Panc1 (cell line): Measurements from ENCODE around the gene PARP2.

Source experiments
- CTCF ChIP-seq: fragments of 450-650 bp; IDR thresholded peaks from 2 replicates; pipeline ENCODE4 v1.5.1; 2017; ENCODE audit warnings: mild to moderate bottlenecking
- REST ChIP-seq, 2 experiments: IDR thresholded peaks; 2 replicates each; pipeline ENCODE4 v1.6.1; 2011 to 2012; ENCODE audit warnings: low read depth in 2 of 2, control low read depth in 1 of 2, low read length in 1 of 2, mild to moderate bottlenecking in 1 of 2, moderate library complexity in 1 of 2; ENCODE audit not compliant: insufficient read depth in 1 of 2
- TCF7L2 ChIP-seq: IDR thresholded peaks from 2 replicates; pipeline ENCODE4 v1.6.1; 2011; ENCODE audit warnings: mild to moderate bottlenecking, low read depth, low read length, inconsistent platforms

GRCh38 chr14:20345366-20345765 lies 1.9 kb downstream of the PARP2 start:
- TF ChIP-seq CTCF (no peak), TCF7L2 (no peak), REST (IDR thresholded peaks at IDR 0.05; ENCODE audit: insufficient read depth in 1 of 2, low read depth in 2 of 2, low read length in 1 of 2) (no peak)
